SK-N-SH (cell line): ENCODE data around the gene AIP. TPM values are rescaled to one million over a fixed set of nuclear protein-coding genes. Genes with fewer than 3 reads are reported as not detected.
A peak's percentile ranks its signal among the peaks of the same experiment; 100 is the strongest.

ENCODE experiments used
- CTCF ChIA-PET: fragments of 300-600, 350-600 bp; formaldehyde crosslinking; extraction: SDS; loops from one replicate; lab custom pipeline; 2021; lab: Yijun Ruan, JAX
- POLR2A ChIA-PET: fragments of 350-600 bp; sonication (Branson Sonifier 250); formaldehyde crosslinking; extraction: SDS; loops from one replicate; lab custom pipeline; 2020; ENCODE audit warnings: antibody characterized with exemption, inconsistent platforms; lab: Yijun Ruan, JAX
- DNase-seq: peaks from one replicate; pipeline ENCODE4 v3.0.0; 2012
- H2AFZ ChIP-seq: fragments of 200-600 bp; sonication (generic); 2 replicates; pipeline ENCODE4 v1.8.1; 2016; ENCODE audit warnings: antibody characterized with exemption, mild to moderate bottlenecking, low read depth
- H3F3A ChIP-seq: fragments of 200-600 bp; sonication (generic); replicated peaks from 2 replicates; pipeline ENCODE3; 2016; ENCODE audit warnings: antibody characterized with exemption, mild to moderate bottlenecking; ENCODE audit not compliant: insufficient read depth
- H3K27ac ChIP-seq, 2 experiments: fragments of 200-500 bp in 1 of 2; fragments of 200-600 bp in 1 of 2; sonication (Bioruptor generic) in 1 of 2; sonication (generic), shearing (Covaris generic) in 1 of 2; 2 replicates each; pipeline versions ENCODE4 v1.5.1 to v1.6.1; 2014 to 2016; ENCODE audit warnings: low read depth in 2 of 2, inconsistent platforms in 1 of 2, low read length in 1 of 2, mild to moderate bottlenecking in 1 of 2, mixed read lengths in 1 of 2
- H3K27me3 ChIP-seq: fragments of 200-600 bp; sonication (generic), shearing (Covaris generic); 2 replicates; pipeline ENCODE4 v1.6.1; 2016; ENCODE audit warnings: mixed run types; ENCODE audit not compliant: insufficient read depth
- H3K36me3 ChIP-seq, 2 experiments: fragments of 200-500 bp in 1 of 2; fragments of 200-600 bp in 1 of 2; sonication (Bioruptor generic) in 1 of 2; sonication (generic) in 1 of 2; replicated peaks in 1 of 2; 2 replicates each; pipeline versions ENCODE3 to v1.5.1; 2014 to 2016; ENCODE audit warnings: low read length in 1 of 2, mild to moderate bottlenecking in 1 of 2; ENCODE audit not compliant: insufficient read depth in 2 of 2, control insufficient read depth in 1 of 2
- H3K4me1 ChIP-seq, 2 experiments: fragments of 200-500 bp in 1 of 2; fragments of 200-600 bp in 1 of 2; sonication (Bioruptor generic) in 1 of 2; sonication (generic), shearing (Covaris generic) in 1 of 2; 2 replicates each; pipeline versions ENCODE4 v1.5.1 to v1.6.1; 2014 to 2016; ENCODE audit warnings: low read depth in 1 of 2, low read length in 1 of 2, mixed run types in 1 of 2; ENCODE audit not compliant: insufficient read depth in 2 of 2, control insufficient read depth in 1 of 2
- H3K4me2 ChIP-seq: fragments of 200-600 bp; sonication (generic), shearing (Covaris generic); 2 replicates; pipeline ENCODE4 v1.6.1; 2017; ENCODE audit warnings: mixed run types
- H3K4me3 ChIP-seq, 2 experiments: fragments of 200-500 bp in 1 of 2; fragments of 200-600 bp in 1 of 2; sonication (Bioruptor generic) in 1 of 2; sonication (generic), shearing (Covaris generic) in 1 of 2; 2 replicates each; pipeline versions ENCODE4 v1.5.1 to v1.8.1; 2014 to 2016; ENCODE audit warnings: low read depth in 2 of 2, inconsistent platforms in 1 of 2, low read length in 1 of 2, mild to moderate bottlenecking in 1 of 2, mixed read lengths in 1 of 2, moderate library complexity in 1 of 2
- H3K79me2 ChIP-seq: fragments of 200-600 bp; sonication (generic); 2 replicates; pipeline ENCODE4 v1.8.1; 2017; ENCODE audit warnings: mild to moderate bottlenecking; ENCODE audit not compliant: insufficient read depth
- H3K9ac ChIP-seq: fragments of 200-600 bp; sonication (generic); 2 replicates; pipeline ENCODE4 v1.6.1; 2017; ENCODE audit warnings: mixed run types
- H3K9me2 ChIP-seq: fragments of 200-600 bp; sonication (generic); 2 replicates; pipeline ENCODE4 v1.6.1; 2017; ENCODE audit warnings: mixed run types
- H3K9me3 ChIP-seq: fragments of 200-600 bp; sonication (generic); 2 replicates; pipeline ENCODE4 v1.6.1; 2017; ENCODE audit warnings: mixed run types, mild to moderate bottlenecking, moderate library complexity
- H4K20me1 ChIP-seq: fragments of 200-600 bp; sonication (generic); 2 replicates; pipeline ENCODE4 v1.6.1; 2017; ENCODE audit warnings: mild to moderate bottlenecking, mixed run types; ENCODE audit not compliant: insufficient read depth
- CTCF ChIP-seq: fragments of 200-600 bp; sonication (generic); IDR thresholded peaks from 2 replicates; pipeline ENCODE4 v1.6.1; 2017; ENCODE audit warnings: antibody characterized with exemption, mild to moderate bottlenecking, moderate library complexity
- FOSL2 ChIP-seq: IDR thresholded peaks from 2 replicates; pipeline ENCODE4 v1.4.0; 2012; ENCODE audit warnings: low read depth, mild to moderate bottlenecking, moderate library complexity, borderline replicate concordance
- FOXJ3 ChIP-seq: sonication (generic); formaldehyde crosslinking; IDR thresholded peaks from 2 replicates; pipeline ENCODE4 v1.5.1; 2020; ENCODE audit warnings: mild to moderate bottlenecking, missing genetic modification reagents
- POLR2AphosphoS5 ChIP-seq: IDR thresholded peaks from 2 replicates; pipeline ENCODE4 v1.6.1; 2012; ENCODE audit warnings: low read depth, low read length
- RAD21 ChIP-seq: IDR thresholded peaks from 2 replicates; pipeline ENCODE4 v1.6.1; 2012; ENCODE audit warnings: mild to moderate bottlenecking, low read length
- REST ChIP-seq: IDR thresholded peaks from 2 replicates; pipeline ENCODE4 v1.6.1; 2012; ENCODE audit warnings: mild to moderate bottlenecking, low read depth, low read length, moderate library complexity
- RFX5 ChIP-seq: IDR thresholded peaks from 2 replicates; pipeline ENCODE4 v1.6.1; 2012; ENCODE audit warnings: mild to moderate bottlenecking, improper control_type of control experiment, low read length
- RXRA ChIP-seq: IDR thresholded peaks from 2 replicates; pipeline ENCODE4 v1.4.0; 2012; ENCODE audit warnings: low read depth, mild to moderate bottlenecking, borderline replicate concordance
- TAF1 ChIP-seq: IDR thresholded peaks from 2 replicates; pipeline ENCODE4 v1.6.1; 2012; ENCODE audit warnings: low read depth, mild to moderate bottlenecking, low read length, moderate library complexity, borderline replicate concordance
- TCF12 ChIP-seq: IDR thresholded peaks from 2 replicates; pipeline ENCODE4 v1.4.0; 2012
- USF2 ChIP-seq: fragments of 150-350 bp; IDR thresholded peaks from 2 replicates; pipeline ENCODE4 v1.6.1; 2017; ENCODE audit warnings: antibody characterized with exemption, low read length, low read depth, borderline replicate concordance
- YY1 ChIP-seq: IDR thresholded peaks from 2 replicates; pipeline ENCODE4 v1.4.0; 2012; ENCODE audit warnings: low read depth, mild to moderate bottlenecking
- WGBS: methylation state at CpG from one replicate; pipeline ENCODE4 v1.1.6; 2017; ENCODE audit warnings: low lambda C conversion rate; 5-methylcytosine and 5-hydroxymethylcytosine counted together
- polyA plus RNA-seq, 3 experiments: library from polyadenylated mRNA; depleted of rRNA; stranded (reverse); fragments of >200 nt; gene quantifications; 2 replicates each; pipeline ENCODE4 v1.2.3, GENCODE V29; 2012

AIP gene
- polyA plus RNA-seq, 1 of the 3 experiments (the other 2 are of a cell fraction): 207 TPM

- WGBS: 93% methylated on average over 16 of the region's 19 CpGs
- Histone ChIP-seq H3K79me2 (no peaks in the 10 kb centered on the region), H3K9ac (no peak overlapping the region), H3K27me3 (no peaks in the 10 kb centered on the region), H3K36me3 (no peaks in the 10 kb centered on the region), H4K20me1 (no peaks in the 10 kb centered on the region), H3K9me3 (no peaks in the 10 kb centered on the region), H3K9me2 (no peaks in the 10 kb centered on the region), H3F3A (peaks cover 8% of the 10 kb centered on the region), H3K27ac (no peak overlapping the region), H2AFZ (no peak overlapping the region), H3K4me2 (no peak overlapping the region), H3K4me3 (no peak overlapping the region), H3K4me1 (no peaks in the 10 kb centered on the region)
- POLR2A ChIA-PET: no interaction called here
- TF ChIP-seq POLR2AphosphoS5 (no peak), RXRA (no peak), YY1 (no peak), TCF12 (no peak), RFX5 (no peak)
- CTCF ChIA-PET: interaction anchor here (1.3 to 1.6 kb wide), 2 partner anchors 11 to 75 kb away, joined by 3 to 5 read pairs; partner anchors contain the start of gene TMEM134
- no peak for DNase-seq
Measured at GRCh38 chr11:67458266-67458665, 24.6 kb upstream of the AIP start.

GRCh38 chr11:67463186-67463585, 19.6 kb upstream of the AIP start:
- Histone ChIP-seq H3K4me3 (no peak overlapping the region), H3K27ac (peak overlapping the region in 1 of 2 experiments; percentile 61; a peak in 2 of 4 replicates), H3F3A (peaks cover 18% of the 10 kb centered on the region), H3K36me3 (no peaks in the 10 kb centered on the region), H3K9ac (no peak overlapping the region), H2AFZ (no peak overlapping the region), H3K4me1 (peaks cover 9 to 28% of the 10 kb centered on the region in 2 experiments; a peak in 2 of 4 replicates), H3K4me2 (no peak overlapping the region), H3K9me3 (no peaks in the 10 kb centered on the region), H4K20me1 (no peaks in the 10 kb centered on the region), H3K27me3 (no peaks in the 10 kb centered on the region), H3K79me2 (peaks cover 1% of the 10 kb centered on the region; the same call in 1 of the 2 replicates), H3K9me2 (no peaks in the 10 kb centered on the region)
- DNase-seq: no peak
- TF ChIP-seq TAF1: no peak
- ChIA-PET POLR2A (no interaction called here), CTCF (no interaction called here)
- WGBS: 97% methylated on average over 6 of the region's 10 CpGs

GRCh38 chr11:67463680-67464410, 19.0 kb upstream of the AIP start:
- peaks cover 9 to 31% of the 10 kb centered on the region in 2 experiments; a peak in 2 of 4 replicates for H3K4me1 ChIP-seq
- H3K27me3 ChIP-seq: no peaks in the 10 kb centered on the region
- H3K36me3 ChIP-seq: no peaks in the 10 kb centered on the region
- peak; percentile 51 for DNase-seq
- no peaks in the 10 kb centered on the region for H3K9me2 ChIP-seq
- H3K4me3 ChIP-seq: peak overlapping the region; percentile 63 to 68; a peak in 3 of 4 replicates
- ChIA-PET POLR2A (no interaction called here), CTCF (no interaction called here)
- no peaks in the 10 kb centered on the region for H4K20me1 ChIP-seq
- 72% methylated on average over 9 of the region's 20 CpGs for WGBS
- peak overlapping the region; percentile 48 to 61; a peak in 3 of 4 replicates for H3K27ac ChIP-seq
- H3F3A ChIP-seq: peaks cover 18% of the 10 kb centered on the region
- H2AFZ ChIP-seq: peak overlapping the region; percentile 85; the same call in 1 of the 2 replicates
- no peaks in the 10 kb centered on the region for H3K9me3 ChIP-seq
- peak overlapping the region; percentile 87 for H3K4me2 ChIP-seq
- peak overlapping the region; percentile 22; the same call in 1 of the 2 replicates for H3K9ac ChIP-seq
- peaks cover 7% of the 10 kb centered on the region; the same call in 1 of the 2 replicates for H3K79me2 ChIP-seq
- TF ChIP-seq RAD21: no peak
- TF ChIP-seq TAF1: no peak
- no peak for TF ChIP-seq FOXJ3 (CRISPR knock-in tag)
- TF ChIP-seq RFX5: no peak
- peak; percentile 69 for TF ChIP-seq FOSL2
- peak; percentile 41; the same call in 1 of the 2 replicates for TF ChIP-seq POLR2AphosphoS5
- no peak for TF ChIP-seq USF2
- no peak for TF ChIP-seq CTCF
- no peak for TF ChIP-seq REST
